ENCODE results near the gene ZNF831. TPM values are rescaled to one million over a fixed set of nuclear protein-coding genes. Genes with fewer than 3 reads are reported as not detected.

ZNF831 gene
- total and polyA plus RNA-seq, 2 donors, result 2.1 to 2.9 TPM

GRCh38 chr20:59291740-59292383 is 128.2 kb downstream of the ZNF831 start:
- no peak for DNase-seq (ENCODE audit: low read depth in 6 of 9, low spot score in 9 of 9)
- no peak overlapping the region for H3K27ac ChIP-seq (ENCODE audit: low read depth in 1 of 2, low read length in 1 of 2)
- H3K27me3 ChIP-seq (ENCODE audit: control insufficient read depth in 2 of 2, insufficient read depth in 1 of 2, low read length in 1 of 2), result peaks cover 0 to 16% of the 10 kb centered on the region in 2 donors
- no peaks in the 10 kb centered on the region for H3K36me3 ChIP-seq (ENCODE audit: control insufficient read depth in 2 of 2, insufficient read depth in 2 of 2, low read length in 1 of 2)
- no peaks in the 10 kb centered on the region for H3K4me1 ChIP-seq (ENCODE audit: control insufficient read depth in 2 of 2, insufficient read depth in 2 of 2, low read length in 2 of 2)
- no peak overlapping the region for H3K4me3 ChIP-seq (ENCODE audit: low read length in 2 of 2)
- 95% methylated on average over 19 of the region's 19 CpGs for WGBS
- no peaks in the 10 kb centered on the region for H3K9me3 ChIP-seq (ENCODE audit: control insufficient read depth in 2 of 2, insufficient read depth in 1 of 2, low read length in 1 of 2)

GRCh38 chr20:59295531-59295930 is 131.9 kb downstream of the ZNF831 start:
- no peak for DNase-seq (ENCODE audit: low read depth in 6 of 9, low spot score in 9 of 9)
- WGBS, result 68% methylated on average over 5 of the region's 5 CpGs
- Histone ChIP-seq H3K4me3 (ENCODE audit: low read length in 2 of 2) (no peak overlapping the region), H3K36me3 (ENCODE audit: control insufficient read depth in 2 of 2, insufficient read depth in 2 of 2, low read length in 1 of 2) (no peaks in the 10 kb centered on the region), H3K27ac (ENCODE audit: low read depth in 1 of 2, low read length in 1 of 2) (no peak overlapping the region), H3K27me3 (ENCODE audit: control insufficient read depth in 2 of 2, insufficient read depth in 1 of 2, low read length in 1 of 2) (peaks cover 10 to 31% of the 10 kb centered on the region in 2 donors), H3K4me1 (ENCODE audit: control insufficient read depth in 2 of 2, insufficient read depth in 2 of 2, low read length in 2 of 2) (peaks cover 0 to 3% of the 10 kb centered on the region in 2 donors), H3K9me3 (ENCODE audit: control insufficient read depth in 2 of 2, insufficient read depth in 1 of 2, low read length in 1 of 2) (no peaks in the 10 kb centered on the region)

- Histone ChIP-seq H3K4me3 (ENCODE audit: low read length in 2 of 2) (no peak overlapping the region), H3K36me3 (ENCODE audit: control insufficient read depth in 2 of 2, insufficient read depth in 2 of 2, low read length in 1 of 2) (no peaks in the 10 kb centered on the region), H3K9me3 (ENCODE audit: control insufficient read depth in 2 of 2, insufficient read depth in 1 of 2, low read length in 1 of 2) (no peaks in the 10 kb centered on the region), H3K27ac (ENCODE audit: low read depth in 1 of 2, low read length in 1 of 2) (no peak overlapping the region), H3K27me3 (ENCODE audit: control insufficient read depth in 2 of 2, insufficient read depth in 1 of 2, low read length in 1 of 2) (peaks cover 22 to 41% of the 10 kb centered on the region in 2 donors), H3K4me1 (ENCODE audit: control insufficient read depth in 2 of 2, insufficient read depth in 2 of 2, low read length in 2 of 2) (peaks cover 0 to 3% of the 10 kb centered on the region in 2 donors)
- no peak for DNase-seq (ENCODE audit: low read depth in 6 of 9, low spot score in 9 of 9)
- WGBS, result 95% methylated on average over 7 of the region's 7 CpGs
Measured at GRCh38 chr20:59297686-59298085, 134.1 kb downstream of the ZNF831 start.

- 8% methylated on average over 19 of the region's 19 CpGs for WGBS
- Histone ChIP-seq H3K27me3 (ENCODE audit: control insufficient read depth in 2 of 2, insufficient read depth in 1 of 2, low read length in 1 of 2) (peaks cover 22 to 39% of the 10 kb centered on the region in 2 donors), H3K36me3 (ENCODE audit: control insufficient read depth in 2 of 2, insufficient read depth in 2 of 2, low read length in 1 of 2) (no peaks in the 10 kb centered on the region), H3K9me3 (ENCODE audit: control insufficient read depth in 2 of 2, insufficient read depth in 1 of 2, low read length in 1 of 2) (no peaks in the 10 kb centered on the region), H3K27ac (ENCODE audit: low read depth in 1 of 2, low read length in 1 of 2) (no peak overlapping the region), H3K4me3 (ENCODE audit: low read length in 2 of 2) (no peak overlapping the region), H3K4me1 (ENCODE audit: control insufficient read depth in 2 of 2, insufficient read depth in 2 of 2, low read length in 2 of 2) (peaks cover 0 to 3% of the 10 kb centered on the region in 2 donors)
- no peak for DNase-seq (ENCODE audit: low read depth in 6 of 9, low spot score in 9 of 9)
Measured at GRCh38 chr20:59299945-59300332, 136.3 kb downstream of the ZNF831 start.

GRCh38 chr20:59300333-59301081 is 136.9 kb downstream of the ZNF831 start, which contains the start of gene EDN3:
Gene EDN3 (plus strand): TSS chr20:59300611. CDS start chr20:59300813, 202 bp downstream.
- Histone ChIP-seq H3K36me3 (ENCODE audit: control insufficient read depth in 2 of 2, insufficient read depth in 2 of 2, low read length in 1 of 2) (no peaks in the 10 kb centered on the region), H3K4me1 (ENCODE audit: control insufficient read depth in 2 of 2, insufficient read depth in 2 of 2, low read length in 2 of 2) (peaks cover 0 to 3% of the 10 kb centered on the region in 2 donors), H3K27me3 (ENCODE audit: control insufficient read depth in 2 of 2, insufficient read depth in 1 of 2, low read length in 1 of 2) (peaks cover 22 to 39% of the 10 kb centered on the region in 2 donors), H3K4me3 (ENCODE audit: low read length in 2 of 2) (no peak within 1 kb of the TSS), H3K27ac (ENCODE audit: low read depth in 1 of 2, low read length in 1 of 2) (no peak within 1 kb of the TSS), H3K9me3 (ENCODE audit: control insufficient read depth in 2 of 2, insufficient read depth in 1 of 2, low read length in 1 of 2) (no peaks in the 10 kb centered on the region)
- WGBS, result 4% methylated on average over 77 of the region's 77 CpGs
- no peak for DNase-seq (ENCODE audit: low read depth in 6 of 9, low spot score in 9 of 9)

- Histone ChIP-seq H3K4me3 (ENCODE audit: low read length in 2 of 2) (no peak overlapping the region), H3K27me3 (ENCODE audit: control insufficient read depth in 2 of 2, insufficient read depth in 1 of 2, low read length in 1 of 2) (peaks cover 22 to 39% of the 10 kb centered on the region in 2 donors), H3K27ac (ENCODE audit: low read depth in 1 of 2, low read length in 1 of 2) (no peak overlapping the region), H3K9me3 (ENCODE audit: control insufficient read depth in 2 of 2, insufficient read depth in 1 of 2, low read length in 1 of 2) (no peaks in the 10 kb centered on the region), H3K4me1 (ENCODE audit: control insufficient read depth in 2 of 2, insufficient read depth in 2 of 2, low read length in 2 of 2) (peaks cover 0 to 3% of the 10 kb centered on the region in 2 donors), H3K36me3 (ENCODE audit: control insufficient read depth in 2 of 2, insufficient read depth in 2 of 2, low read length in 1 of 2) (no peaks in the 10 kb centered on the region)
- no peak for DNase-seq (ENCODE audit: low read depth in 6 of 9, low spot score in 9 of 9)
- 80% methylated on average over 17 of the region's 17 CpGs for WGBS
Measured at GRCh38 chr20:59301343-59302007, 137.9 kb downstream of the ZNF831 start.

GRCh38 chr20:59305908-59306655 is 142.5 kb downstream of the ZNF831 start:
- no peak for DNase-seq (ENCODE audit: low read depth in 6 of 9, low spot score in 9 of 9)
- Histone ChIP-seq H3K4me3 (ENCODE audit: low read length in 2 of 2) (no peak overlapping the region), H3K36me3 (ENCODE audit: control insufficient read depth in 2 of 2, insufficient read depth in 2 of 2, low read length in 1 of 2) (no peaks in the 10 kb centered on the region), H3K9me3 (ENCODE audit: control insufficient read depth in 2 of 2, insufficient read depth in 1 of 2, low read length in 1 of 2) (no peaks in the 10 kb centered on the region), H3K27me3 (ENCODE audit: control insufficient read depth in 2 of 2, insufficient read depth in 1 of 2, low read length in 1 of 2) (peaks cover 6 to 17% of the 10 kb centered on the region in 2 donors), H3K27ac (ENCODE audit: low read depth in 1 of 2, low read length in 1 of 2) (no peak overlapping the region), H3K4me1 (ENCODE audit: control insufficient read depth in 2 of 2, insufficient read depth in 2 of 2, low read length in 2 of 2) (no peaks in the 10 kb centered on the region)
- 88% methylated on average over 7 of the region's 7 CpGs for WGBS

- Histone ChIP-seq H3K27me3 (ENCODE audit: control insufficient read depth in 2 of 2, insufficient read depth in 1 of 2, low read length in 1 of 2) (peaks cover 0 to 6% of the 10 kb centered on the region in 2 donors), H3K36me3 (ENCODE audit: control insufficient read depth in 2 of 2, insufficient read depth in 2 of 2, low read length in 1 of 2) (no peaks in the 10 kb centered on the region), H3K4me1 (ENCODE audit: control insufficient read depth in 2 of 2, insufficient read depth in 2 of 2, low read length in 2 of 2) (no peaks in the 10 kb centered on the region), H3K9me3 (ENCODE audit: control insufficient read depth in 2 of 2, insufficient read depth in 1 of 2, low read length in 1 of 2) (no peaks in the 10 kb centered on the region), H3K4me3 (ENCODE audit: low read length in 2 of 2) (no peak overlapping the region), H3K27ac (ENCODE audit: low read depth in 1 of 2, low read length in 1 of 2) (no peak overlapping the region)
- 95% methylated on average over 3 of the region's 3 CpGs for WGBS
- no peak for DNase-seq (ENCODE audit: low read depth in 6 of 9, low spot score in 9 of 9)
Measured at GRCh38 chr20:59307270-59307669, 143.6 kb downstream of the ZNF831 start.
